Esophagus squamous epithelium (tissue), 5 donors: ENCODE results near the gene ZNF710. TPM values are rescaled to one million over a fixed set of nuclear protein-coding genes. Genes with fewer than 3 reads are reported as not detected.
A peak's percentile ranks its signal among the peaks of the same experiment; 100 is the strongest.

Experiments
- DNase-seq: peaks from one replicate; lab custom pipeline; 2025; lab: John Stamatoyannopoulos, UW
- H3K27ac ChIP-seq, 4 donors: fragments of 200-600 bp; sonication (generic); one replicate each; pipeline ENCODE4 v1.5.1; 2016 to 2019; ENCODE audit warnings: mild to moderate bottlenecking in 1 of 4
- H3K27me3 ChIP-seq, 4 donors: fragments of 200-600 bp; sonication (generic); 1 replicate in 3 of 4; 2 replicates in 1 of 4; pipeline versions ENCODE4 v1.5.1 to v1.6.0; 2017 to 2021; ENCODE audit warnings: antibody characterized with exemption in 1 of 4
- H3K36me3 ChIP-seq, 3 donors: fragments of 200-600 bp; sonication (generic); one replicate each; pipeline ENCODE4 v1.5.1; 2016 to 2019
- H3K4me1 ChIP-seq, 3 donors: fragments of 200-600 bp; sonication (generic); one replicate each; pipeline ENCODE4 v1.5.1; 2017 to 2019
- H3K4me3 ChIP-seq, 4 donors: fragments of 200-600 bp; sonication (generic); 1 replicate in 3 of 4; 2 replicates in 1 of 4; pipeline ENCODE4 v1.5.1; 2016 to 2019; ENCODE audit warnings: mild to moderate bottlenecking in 2 of 4, moderate library complexity in 1 of 4
- H3K9me3 ChIP-seq, 3 donors: fragments of 200-600 bp; sonication (generic); one replicate each; pipeline ENCODE4 v1.5.1; 2016 to 2019
- POLR2A ChIP-seq, 4 donors: fragments of 450-650 bp; IDR thresholded peaks; one replicate each; pipeline ENCODE4 v1.6.1; 2017; ENCODE audit warnings: antibody characterized with exemption in 4 of 4, mild to moderate bottlenecking in 4 of 4, moderate library complexity in 3 of 4
- WGBS, 2 donors: methylation state at CpG; one replicate each; pipeline ENCODE4 v1.1.5; 2018; 5-methylcytosine and 5-hydroxymethylcytosine counted together
- intact Hi-C: fragments of 100-400 bp; cut with DNase I; formaldehyde crosslinking; loops from one replicate; pipeline ENCODE4 v1.15.0; 2022
- total RNA-seq, 4 donors: library from RNA; depleted of rRNA; stranded (reverse); fragments of >200 nt; gene quantifications; one replicate each; pipeline ENCODE4 v1.1.0, GENCODE V29; 2016
- TF ChIP-seq, protein P1 (sequence below), 6 experiments: fragments of 450-650 bp in 4 of 6; fragments of 200-600 bp in 2 of 6; sonication (generic) in 2 of 6; IDR thresholded peaks; one replicate each; pipeline ENCODE4 v1.5.1; 2016 to 2019; ENCODE audit warnings: antibody characterized with exemption in 6 of 6, mild to moderate bottlenecking in 4 of 6, moderate library complexity in 4 of 6
- donor health status: DM: yes; HTN: yes; CAD: no.

The ZNF710 gene
- total RNA-seq, 4 donors from 2014 or later, result 15.1 to 27.4 (median 21.4) TPM

DNA sequence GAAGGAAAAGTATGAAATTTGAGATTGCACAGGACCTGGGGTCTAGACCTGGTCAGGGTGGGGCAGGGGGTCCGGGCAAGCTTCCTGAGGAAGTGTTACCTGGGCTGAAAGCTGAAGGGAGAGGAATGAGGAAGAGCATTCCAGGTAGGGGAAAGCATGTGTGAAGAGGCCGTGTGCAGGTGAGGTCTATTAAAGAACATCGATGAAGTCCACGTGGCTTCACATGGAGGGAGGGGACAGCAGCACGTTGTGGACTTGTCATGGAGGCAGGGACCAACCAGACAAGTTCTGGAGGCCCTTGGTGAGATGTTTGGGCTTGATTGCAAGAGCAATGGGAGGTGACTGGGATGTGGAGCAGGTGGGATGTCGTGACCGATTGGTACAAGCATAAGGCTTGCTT is 54.1 kb downstream of the ZNF710 start:
- intact Hi-C loops, result no loop called here
- Histone ChIP-seq H3K36me3 (no peaks in the 10 kb centered on the region), H3K27me3 (no peaks in the 10 kb centered on the region), H3K4me1 (peaks cover 10 to 50% (median 12%) of the 10 kb centered on the region in 3 donors), H3K27ac (peak overlapping the region in 2 of 4 donors; percentile 0 to 14), H3K4me3 (no peak overlapping the region), H3K9me3 (no peaks in the 10 kb centered on the region)
- WGBS, 2 donors, result 73 to 85% methylated on average over 7 of the region's 7 CpGs
- no peak for DNase-seq
- TF ChIP-seq, protein P1, sequence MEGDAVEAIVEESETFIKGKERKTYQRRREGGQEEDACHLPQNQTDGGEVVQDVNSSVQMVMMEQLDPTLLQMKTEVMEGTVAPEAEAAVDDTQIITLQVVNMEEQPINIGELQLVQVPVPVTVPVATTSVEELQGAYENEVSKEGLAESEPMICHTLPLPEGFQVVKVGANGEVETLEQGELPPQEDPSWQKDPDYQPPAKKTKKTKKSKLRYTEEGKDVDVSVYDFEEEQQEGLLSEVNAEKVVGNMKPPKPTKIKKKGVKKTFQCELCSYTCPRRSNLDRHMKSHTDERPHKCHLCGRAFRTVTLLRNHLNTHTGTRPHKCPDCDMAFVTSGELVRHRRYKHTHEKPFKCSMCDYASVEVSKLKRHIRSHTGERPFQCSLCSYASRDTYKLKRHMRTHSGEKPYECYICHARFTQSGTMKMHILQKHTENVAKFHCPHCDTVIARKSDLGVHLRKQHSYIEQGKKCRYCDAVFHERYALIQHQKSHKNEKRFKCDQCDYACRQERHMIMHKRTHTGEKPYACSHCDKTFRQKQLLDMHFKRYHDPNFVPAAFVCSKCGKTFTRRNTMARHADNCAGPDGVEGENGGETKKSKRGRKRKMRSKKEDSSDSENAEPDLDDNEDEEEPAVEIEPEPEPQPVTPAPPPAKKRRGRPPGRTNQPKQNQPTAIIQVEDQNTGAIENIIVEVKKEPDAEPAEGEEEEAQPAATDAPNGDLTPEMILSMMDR (IDR thresholded peaks at IDR 0.05), result no peak
- TF ChIP-seq POLR2A (IDR thresholded peaks at IDR 0.05), result no peak

DNA sequence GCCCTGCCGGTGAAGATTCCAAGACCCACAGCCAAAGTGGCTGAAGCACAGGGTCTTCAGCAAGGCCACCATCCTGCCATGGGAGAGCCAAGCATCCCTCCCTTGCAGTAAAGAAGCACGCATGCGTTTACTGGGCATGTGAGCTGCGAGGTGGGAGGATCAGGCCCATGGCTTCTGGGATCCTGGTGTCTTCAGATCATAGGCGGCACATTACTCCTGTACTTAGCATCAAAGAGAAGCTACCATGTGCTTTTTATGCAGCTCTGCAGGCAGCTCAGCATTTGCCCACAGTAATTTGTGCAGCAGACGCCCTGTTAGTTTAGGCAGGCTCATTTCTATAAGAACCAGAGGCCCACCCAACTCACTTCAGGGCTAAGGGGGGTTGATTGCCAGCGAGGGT is 55.4 kb downstream of the ZNF710 start:
- H3K27ac ChIP-seq, result peak overlapping the region in 2 of 4 donors; percentile 49 to 85
- H3K4me1 ChIP-seq, result peaks cover 13 to 60% (median 16%) of the 10 kb centered on the region in 3 donors
- H3K9me3 ChIP-seq, result no peaks in the 10 kb centered on the region
- no peaks in the 10 kb centered on the region for H3K36me3 ChIP-seq
- no peak for DNase-seq
- no peaks in the 10 kb centered on the region for H3K27me3 ChIP-seq
- WGBS, 2 donors, result 91 to 100% methylated on average over 5 to 7 of the region's 7 CpGs
- intact Hi-C loops, result no loop called here
- H3K4me3 ChIP-seq, result no peak overlapping the region
- no peak for TF ChIP-seq POLR2A (IDR thresholded peaks at IDR 0.05)
- TF ChIP-seq, protein P1 (IDR thresholded peaks at IDR 0.05), result no peak

DNA sequence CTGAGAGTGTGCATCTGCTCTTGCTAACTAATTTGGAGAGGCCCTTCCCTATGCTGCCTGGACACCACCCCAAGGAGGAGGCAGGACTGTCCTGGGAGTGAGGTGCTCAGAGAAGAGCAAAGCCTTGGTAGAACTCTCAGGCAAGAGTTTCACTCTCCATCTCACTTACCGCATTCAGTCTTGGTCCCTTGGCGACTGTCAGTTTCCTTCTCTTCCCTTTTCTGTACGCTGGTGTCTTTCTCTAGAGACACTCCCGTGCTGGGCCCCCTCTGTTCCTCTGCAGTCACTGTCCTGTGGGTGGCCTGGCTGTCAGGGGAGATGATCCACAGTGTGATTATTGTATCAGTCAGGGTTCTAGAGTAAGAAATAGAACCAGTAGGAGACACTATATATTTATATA is 57.2 kb downstream of the ZNF710 start:
- H3K27me3 ChIP-seq, result no peaks in the 10 kb centered on the region
- WGBS, 2 donors, result 75 to 86% methylated on average over 4 of the region's 4 CpGs
- TF ChIP-seq, protein P1 (IDR thresholded peaks at IDR 0.05), result no peak
- TF ChIP-seq POLR2A (IDR thresholded peaks at IDR 0.05), result no peak
- no peaks in the 10 kb centered on the region for H3K9me3 ChIP-seq
- no peaks in the 10 kb centered on the region for H3K36me3 ChIP-seq
- H3K27ac ChIP-seq, result peak overlapping the region; percentile 56 to 85 (median 61)
- peaks cover 31 to 72% (median 32%) of the 10 kb centered on the region in 3 donors for H3K4me1 ChIP-seq
- intact Hi-C loops, result no loop called here
- H3K4me3 ChIP-seq, result no peak overlapping the region
- no peak for DNase-seq

DNA sequence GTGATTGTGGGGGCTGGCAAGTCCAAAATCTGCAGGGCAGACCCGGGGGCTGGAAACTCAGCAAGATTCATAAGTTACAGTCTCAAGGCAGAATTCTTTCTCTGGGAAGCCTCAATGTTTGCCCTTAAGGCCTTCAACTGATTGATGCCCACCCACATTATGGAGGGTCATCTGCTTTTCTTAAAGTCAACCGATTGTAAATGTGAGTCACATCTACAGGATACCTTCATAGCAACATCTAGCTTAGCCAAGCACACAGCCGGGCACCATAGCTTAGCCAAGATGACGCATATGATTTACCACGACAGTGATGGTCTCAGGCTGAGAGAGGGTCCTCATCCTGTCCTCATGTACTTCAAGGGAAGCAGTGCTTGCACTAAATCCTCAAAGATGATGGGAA is 57.7 kb downstream of the ZNF710 start:
- TF ChIP-seq, protein P1 (IDR thresholded peaks at IDR 0.05), result no peak
- no peak for TF ChIP-seq POLR2A (IDR thresholded peaks at IDR 0.05)
- 63 to 90% methylated on average over 2 to 5 of the region's 5 CpGs for WGBS, 2 donors
- peaks cover 33 to 77% (median 35%) of the 10 kb centered on the region in 3 donors for H3K4me1 ChIP-seq

DNA sequence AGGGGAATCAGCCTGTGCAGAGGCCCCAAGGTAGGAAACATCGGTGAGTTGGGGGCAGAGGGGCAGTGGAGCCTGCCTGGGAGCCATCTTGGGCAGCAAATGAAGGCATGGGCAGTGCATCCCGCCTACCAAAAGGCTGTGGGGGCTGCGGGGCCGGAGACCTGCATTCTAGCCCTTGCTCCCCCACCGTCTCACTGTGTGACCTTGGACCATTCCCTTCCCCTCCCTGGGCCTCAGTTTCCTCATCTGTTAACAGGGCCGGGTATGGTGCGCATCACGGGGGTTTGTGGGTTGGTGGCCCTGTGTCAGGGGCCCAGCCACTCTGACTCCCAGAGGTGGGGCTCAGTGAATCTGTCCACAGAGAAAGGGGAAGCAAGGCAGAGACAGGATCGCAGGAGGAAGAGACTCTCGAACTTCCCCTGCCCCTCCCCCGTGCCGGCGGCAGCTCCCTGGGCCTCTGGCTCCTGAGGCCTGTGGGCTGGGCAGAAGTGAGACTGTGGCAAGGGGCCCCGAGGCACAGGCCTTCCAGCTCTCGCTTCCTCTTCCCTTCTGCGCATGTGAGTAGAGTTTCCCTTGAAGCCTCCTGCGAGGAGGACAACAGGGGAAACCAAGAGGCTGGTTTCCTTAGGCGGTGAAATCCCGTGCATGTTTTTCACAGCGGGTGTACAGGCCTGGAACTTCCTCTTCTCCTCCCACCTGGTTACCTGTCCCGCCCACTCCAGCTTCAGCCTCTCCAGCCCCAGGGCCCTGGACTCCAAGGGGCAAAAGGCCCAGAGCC is 58.3 kb downstream of the ZNF710 start:
- no peaks in the 10 kb centered on the region for H3K27me3 ChIP-seq
- no peaks in the 10 kb centered on the region for H3K9me3 ChIP-seq
- H3K36me3 ChIP-seq, result no peaks in the 10 kb centered on the region
- peaks cover 38 to 79% (median 41%) of the 10 kb centered on the region in 3 donors for H3K4me1 ChIP-seq
- WGBS, 2 donors, result 34 to 60% methylated on average over 9 to 16 of the region's 21 CpGs
- no peak overlapping the region for H3K4me3 ChIP-seq
- peak; percentile 54 for DNase-seq
- peak overlapping the region; percentile 45 to 88 (median 82) for H3K27ac ChIP-seq
- intact Hi-C loops, result no loop called here
- TF ChIP-seq, protein P1 (IDR thresholded peaks at IDR 0.05), result no peak
- TF ChIP-seq POLR2A (IDR thresholded peaks at IDR 0.05), result peak in 1 of 4 donors; percentile 27

More for the DNA sequence above, 57.7 kb downstream of the ZNF710 start:
- Histone ChIP-seq H3K36me3 (no peaks in the 10 kb centered on the region), H3K27ac (peak overlapping the region; percentile 45 to 88 (median 82)), H3K4me3 (no peak overlapping the region), H3K9me3 (no peaks in the 10 kb centered on the region), H3K27me3 (no peaks in the 10 kb centered on the region)
- intact Hi-C loops, result no loop called here
- no peak for DNase-seq
